Astrocyte (in vitro differentiated cells and primary cell): ENCODE data around the gene RNF150. TPM values are rescaled to one million over a fixed set of nuclear protein-coding genes. Genes with fewer than 3 reads are reported as not detected.

Source experiments
- DNase-seq: peaks from one replicate; pipeline ENCODE4 v3.0.0-alpha.2; 2010; ENCODE audit warnings: low read depth
- FAIRE-seq: peaks from 2 replicates; lab custom pipeline; 2011; peaks lifted over from hg19 to GRCh38; lab: Jason Lieb, UNC
- H2AFZ ChIP-seq: 2 replicates; pipeline ENCODE4 v1.6.0; 2012; ENCODE audit warnings: low read depth, low read length, inconsistent platforms
- H3K27ac ChIP-seq: 2 replicates; pipeline ENCODE4 v1.5.1; 2011; ENCODE audit warnings: low read depth, low read length, inconsistent platforms
- H3K27me3 ChIP-seq: 2 replicates; pipeline ENCODE4 v1.6.0; 2011; ENCODE audit warnings: low read length, inconsistent platforms; ENCODE audit not compliant: insufficient read depth
- H3K36me3 ChIP-seq: 2 replicates; pipeline ENCODE4 v1.5.1; 2011; ENCODE audit warnings: low read length, inconsistent platforms; ENCODE audit not compliant: insufficient read depth
- H3K4me1 ChIP-seq: 2 replicates; pipeline ENCODE4 v1.5.1; 2011; ENCODE audit warnings: low read length, inconsistent platforms; ENCODE audit not compliant: insufficient read depth
- H3K4me2 ChIP-seq: 2 replicates; pipeline ENCODE4 v1.6.0; 2012; ENCODE audit warnings: low read length, inconsistent platforms
- H3K4me3 ChIP-seq: 2 replicates; pipeline ENCODE4 v1.5.1; 2011; ENCODE audit warnings: low read depth, mild to moderate bottlenecking, low read length, inconsistent platforms; ENCODE audit not compliant: insufficient read depth
- H3K79me2 ChIP-seq: 2 replicates; pipeline ENCODE4 v1.6.0; 2012; ENCODE audit warnings: mild to moderate bottlenecking, low read length, inconsistent platforms; ENCODE audit not compliant: insufficient read depth
- H3K9ac ChIP-seq: 2 replicates; pipeline ENCODE4 v1.6.0; 2012; ENCODE audit warnings: mild to moderate bottlenecking, low read length, inconsistent platforms
- H3K9me3 ChIP-seq: 2 replicates; pipeline ENCODE4 v1.5.1; 2012; ENCODE audit warnings: low read depth, mild to moderate bottlenecking, low read length, inconsistent platforms; ENCODE audit not compliant: insufficient read depth
- H4K20me1 ChIP-seq: 2 replicates; pipeline ENCODE4 v1.6.0; 2012; ENCODE audit warnings: low read length, inconsistent platforms; ENCODE audit not compliant: insufficient read depth
- H3K27ac Mint-ChIP-seq: one replicate; pipeline ENCODE4 v1.8.0; 2021; ENCODE audit warnings: mild to moderate bottlenecking, mixed read lengths; ENCODE audit not compliant: unreplicated experiment
- H3K27me3 Mint-ChIP-seq: one replicate; pipeline ENCODE4 v1.8.0; 2021; ENCODE audit warnings: low read depth, mixed read lengths; ENCODE audit not compliant: unreplicated experiment
- H3K36me3 Mint-ChIP-seq: one replicate; pipeline ENCODE4 v1.8.0; 2021; ENCODE audit warnings: low read depth, mixed read lengths; ENCODE audit not compliant: unreplicated experiment
- H3K4me1 Mint-ChIP-seq: one replicate; pipeline ENCODE4 v1.8.0; 2021; ENCODE audit warnings: low read depth, mixed read lengths; ENCODE audit not compliant: unreplicated experiment
- H3K4me3 Mint-ChIP-seq: one replicate; pipeline ENCODE4 v1.8.0; 2021; ENCODE audit warnings: mild to moderate bottlenecking, moderate library complexity, mixed read lengths; ENCODE audit not compliant: unreplicated experiment
- H3K9me3 Mint-ChIP-seq: one replicate; pipeline ENCODE4 v1.8.0; 2021; ENCODE audit warnings: mild to moderate bottlenecking, mixed read lengths; ENCODE audit not compliant: unreplicated experiment
- CTCF ChIP-seq: IDR thresholded peaks from 2 replicates; pipeline ENCODE4 v1.5.1; 2011; ENCODE audit warnings: low read depth, mild to moderate bottlenecking, inconsistent platforms, low read length, moderate library complexity; ENCODE audit not compliant: insufficient read depth
- EZH2 ChIP-seq: IDR thresholded peaks from 2 replicates; pipeline ENCODE4 v1.6.1; 2012; ENCODE audit warnings: mild to moderate bottlenecking, low read length, inconsistent platforms; ENCODE audit not compliant: insufficient read depth
- total RNA-seq: library from RNA; stranded (reverse); gene quantifications from 2 replicates; pipeline ENCODE4 v1.2.1, GENCODE V29; 2021

Gene RNF150
- total RNA-seq, 1 donor from 2014 or later = 5.2 TPM

- no peak overlapping the region for H3K4me3 Mint-ChIP-seq
- FAIRE-seq = no peak
- H3K27me3 Mint-ChIP-seq = no peaks in the 10 kb centered on the region
- peak; percentile 88 for DNase-seq
- H3K9me3 ChIP-seq = no peaks in the 10 kb centered on the region
- no peak for TF ChIP-seq CTCF
- no peak for TF ChIP-seq EZH2
- H3K27ac ChIP-seq = peak overlapping the region; percentile 86
- peaks cover 29% of the 10 kb centered on the region for H3K4me1 ChIP-seq
- H3K27ac Mint-ChIP-seq = peak overlapping the region; percentile 12
- H3K36me3 ChIP-seq = no peaks in the 10 kb centered on the region
- no peaks in the 10 kb centered on the region for H3K36me3 Mint-ChIP-seq
- peak overlapping the region; percentile 11 for H3K4me3 ChIP-seq
- H3K79me2 ChIP-seq = no peaks in the 10 kb centered on the region
- H3K4me2 ChIP-seq = peak overlapping the region; percentile 72
- H2AFZ ChIP-seq = no peak overlapping the region
- H3K9me3 Mint-ChIP-seq = no peaks in the 10 kb centered on the region
- H3K4me1 Mint-ChIP-seq = peaks cover 12% of the 10 kb centered on the region
- H3K27me3 ChIP-seq = no peaks in the 10 kb centered on the region
- H3K9ac ChIP-seq = peak overlapping the region; percentile 62
- no peaks in the 10 kb centered on the region for H4K20me1 ChIP-seq
Observed at GRCh38 chr4:140943486-140944198, 189.6 kb downstream of the RNF150 start.

- H3K4me2 ChIP-seq = no peak overlapping the region
- H3K36me3 ChIP-seq = no peaks in the 10 kb centered on the region
- no peak overlapping the region for H3K4me3 ChIP-seq
- Mint-ChIP-seq H3K27ac (no peak overlapping the region), H3K9me3 (no peaks in the 10 kb centered on the region), H3K4me3 (no peak overlapping the region), H3K27me3 (no peaks in the 10 kb centered on the region), H3K36me3 (no peaks in the 10 kb centered on the region), H3K4me1 (peaks cover 16% of the 10 kb centered on the region)
- no peak overlapping the region for H2AFZ ChIP-seq
- DNase-seq (no peak), FAIRE-seq (no peak)
- H3K4me1 ChIP-seq = peaks cover 35% of the 10 kb centered on the region
- TF ChIP-seq CTCF (no peak), EZH2 (no peak)
- H3K27me3 ChIP-seq = no peaks in the 10 kb centered on the region
- H3K9ac ChIP-seq = no peak overlapping the region
- H3K79me2 ChIP-seq = no peaks in the 10 kb centered on the region
- no peaks in the 10 kb centered on the region for H3K9me3 ChIP-seq
- H4K20me1 ChIP-seq = no peaks in the 10 kb centered on the region
- H3K27ac ChIP-seq = no peak overlapping the region
Observed at GRCh38 chr4:140940589-140940988, 192.7 kb downstream of the RNF150 start.

GRCh38 chr4:140937866-140938265, 195.4 kb downstream of the RNF150 start:
- Mint-ChIP-seq H3K27ac (peak overlapping the region; percentile 9), H3K4me3 (no peak overlapping the region), H3K27me3 (no peaks in the 10 kb centered on the region), H3K36me3 (no peaks in the 10 kb centered on the region), H3K4me1 (peaks cover 4% of the 10 kb centered on the region), H3K9me3 (no peaks in the 10 kb centered on the region)
- Histone ChIP-seq H3K36me3 (no peaks in the 10 kb centered on the region), H3K4me1 (peaks cover 18% of the 10 kb centered on the region), H3K9ac (peak overlapping the region; percentile 45), H2AFZ (no peak overlapping the region), H3K79me2 (no peaks in the 10 kb centered on the region), H3K4me3 (no peak overlapping the region), H3K27ac (peak overlapping the region; percentile 59), H3K4me2 (peak overlapping the region; percentile 63), H3K27me3 (no peaks in the 10 kb centered on the region), H3K9me3 (no peaks in the 10 kb centered on the region), H4K20me1 (no peaks in the 10 kb centered on the region)
- TF ChIP-seq EZH2 (no peak), CTCF (no peak)
- peak; percentile 77 for FAIRE-seq
- DNase-seq = peak; percentile 85
